Stimulated activated naive CD4-positive, alpha-beta T cell treated with Interleukin-2 at 50 U/mL for 16 hours (primary cell): ENCODE measurements around the gene SLC16A4.

Experiments used
- DNase-seq: peaks from one replicate; lab custom pipeline; 2025; lab: John Stamatoyannopoulos, UW

The SLC16A4 gene

DNA sequence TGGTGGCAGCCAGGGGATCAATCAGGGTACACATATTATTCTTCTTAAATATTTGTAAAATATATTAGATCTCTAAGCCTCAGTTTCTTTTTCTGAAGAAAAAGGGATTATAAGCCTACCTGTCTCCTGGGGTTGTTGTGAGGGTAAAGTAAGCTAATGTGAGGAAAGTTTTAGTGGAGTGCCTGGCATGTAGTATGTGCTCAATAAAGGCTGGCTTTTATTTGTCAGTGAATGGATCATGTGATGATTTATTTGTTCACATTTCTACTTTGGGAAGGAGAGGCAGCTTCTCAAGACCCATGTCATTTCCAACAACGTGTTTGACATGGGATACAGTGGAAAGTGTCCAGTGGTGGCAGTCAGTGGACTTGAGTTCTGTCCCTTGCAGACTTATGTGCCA lies 64.0 kb downstream of the SLC16A4 start:
- no peak for DNase-seq

DNA sequence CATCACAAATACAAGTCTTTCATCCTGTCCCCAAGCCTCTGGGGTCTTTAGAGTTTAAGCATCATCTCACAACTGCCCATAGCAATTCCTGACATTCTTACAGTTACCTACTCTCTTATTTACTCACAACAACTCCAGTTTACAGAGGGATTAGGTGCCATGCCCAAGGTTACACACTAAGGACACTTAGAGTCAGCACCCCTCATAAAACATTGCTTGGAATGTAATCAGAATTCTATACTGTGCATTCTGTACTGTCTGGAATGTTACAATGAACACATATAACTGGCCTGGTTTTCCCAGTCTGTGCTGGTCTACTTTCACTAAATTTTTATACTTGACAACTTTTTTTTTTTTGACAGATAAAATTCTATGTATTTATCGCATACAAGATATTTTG lies 66.2 kb downstream of the SLC16A4 start:
- no peak for DNase-seq

DNA sequence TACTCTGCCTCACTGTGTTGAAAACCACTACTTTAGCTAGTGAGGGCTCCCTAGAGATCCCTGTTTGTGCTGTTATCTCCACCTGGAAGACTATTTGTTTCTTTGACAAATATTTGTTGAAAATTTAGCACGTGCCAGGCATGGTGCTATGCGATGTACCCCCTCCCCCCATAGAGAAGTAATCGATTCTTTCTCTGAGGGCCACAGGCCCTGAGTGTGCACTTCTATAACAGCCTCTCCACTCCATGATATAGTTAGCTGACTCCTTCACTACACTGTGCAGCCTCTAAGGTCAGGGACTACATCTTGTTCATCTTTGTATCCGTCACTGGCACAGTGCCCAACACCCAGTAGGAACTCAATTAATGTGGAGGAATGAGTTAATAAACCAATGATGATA lies 69.0 kb downstream of the SLC16A4 start:
- no peak for DNase-seq

DNA sequence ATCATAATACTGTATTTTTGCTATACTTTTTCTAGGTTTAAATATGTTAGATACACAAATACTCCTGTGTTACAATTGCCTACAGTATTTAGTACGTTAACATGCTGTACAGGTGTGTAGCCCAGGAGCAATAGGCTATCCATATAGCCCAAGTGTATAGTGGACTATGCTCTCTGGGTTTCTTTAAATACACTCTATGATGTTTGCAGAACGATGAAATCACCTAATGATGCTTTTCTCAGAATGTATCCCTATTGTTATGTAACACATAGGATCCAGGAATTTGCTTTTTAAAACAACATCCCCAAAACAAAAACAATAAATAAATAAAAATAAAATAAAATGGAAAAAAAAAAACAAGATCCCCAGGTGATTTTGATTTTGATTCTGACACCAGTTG lies 69.8 kb downstream of the SLC16A4 start:
- no peak for DNase-seq

DNA sequence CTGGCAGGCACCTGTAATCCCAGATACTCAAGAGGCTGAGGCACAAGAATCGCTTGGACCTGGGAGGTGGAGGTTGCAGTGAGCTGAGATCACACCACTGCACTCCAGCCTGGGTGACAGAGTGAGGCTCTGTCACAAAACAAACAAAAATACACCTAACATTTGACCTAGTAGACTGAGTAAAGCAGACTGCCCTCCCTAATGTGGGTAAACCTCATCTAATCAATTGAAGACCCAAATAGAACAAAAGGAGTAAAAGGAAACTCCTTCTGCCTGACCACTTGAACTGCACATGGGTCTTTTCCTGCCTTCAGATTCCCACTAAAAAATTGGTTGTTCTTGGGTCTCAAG lies 70.7 kb downstream of the SLC16A4 start:
- DNase-seq: no peak

DNA sequence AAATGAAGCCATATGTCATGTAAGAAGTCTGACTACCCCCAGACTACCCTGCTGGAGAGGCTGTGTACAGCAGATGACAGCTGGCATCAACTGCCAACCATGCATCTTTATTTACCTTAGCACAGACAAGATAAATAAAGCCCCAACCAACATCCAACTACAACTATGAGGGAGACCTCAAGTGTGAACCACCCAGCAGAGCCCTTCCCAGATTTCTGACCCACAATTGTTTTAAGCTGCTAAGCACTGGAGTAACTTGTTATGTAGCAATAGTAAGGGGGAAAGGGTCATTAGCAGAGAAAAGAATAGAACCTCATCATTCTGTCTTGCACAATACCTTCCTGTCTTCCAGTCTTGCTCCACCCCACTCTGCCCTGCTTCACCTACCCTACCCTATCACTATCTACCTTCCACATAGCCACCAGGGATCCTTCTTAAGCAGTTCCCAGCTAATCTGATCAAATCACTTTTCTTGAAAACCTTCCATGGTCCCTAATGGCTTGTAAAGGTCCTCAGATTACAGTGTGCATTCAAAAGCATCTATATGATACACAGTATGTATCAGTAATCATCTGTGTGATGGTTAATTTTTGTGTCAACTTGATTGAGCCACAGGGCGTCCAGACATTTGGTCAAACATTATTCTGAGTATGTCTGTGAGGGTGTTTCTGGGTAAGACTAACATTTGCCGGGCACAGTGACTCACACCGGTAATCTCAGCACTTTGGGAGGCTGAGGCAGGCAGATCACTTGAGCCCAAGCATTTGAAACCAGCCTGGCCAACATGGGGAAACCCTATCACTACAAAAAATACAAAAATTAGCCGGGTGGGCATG lies 71.3 kb downstream of the SLC16A4 start:
- DNase-seq: no peak

DNA sequence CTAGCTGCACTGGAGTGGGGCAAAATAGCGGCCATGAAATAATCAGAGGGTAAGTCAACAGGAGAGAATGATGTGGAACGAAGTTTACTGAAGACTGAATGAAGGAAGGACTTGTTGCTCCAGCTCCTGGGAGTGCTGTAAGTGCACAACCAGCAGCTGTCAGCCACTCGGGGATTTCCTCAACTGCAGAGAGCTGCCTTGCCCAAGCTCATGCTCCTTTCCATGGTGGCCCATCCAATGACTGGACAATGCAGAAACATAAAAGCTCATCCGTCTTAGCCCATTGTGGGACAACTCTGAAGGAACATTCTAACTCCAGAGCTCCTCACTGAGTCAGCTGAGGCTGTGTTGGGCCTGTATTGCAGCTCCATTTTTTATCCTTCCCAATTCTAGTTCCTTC lies 72.8 kb downstream of the SLC16A4 start:
- DNase-seq: no peak

DNA sequence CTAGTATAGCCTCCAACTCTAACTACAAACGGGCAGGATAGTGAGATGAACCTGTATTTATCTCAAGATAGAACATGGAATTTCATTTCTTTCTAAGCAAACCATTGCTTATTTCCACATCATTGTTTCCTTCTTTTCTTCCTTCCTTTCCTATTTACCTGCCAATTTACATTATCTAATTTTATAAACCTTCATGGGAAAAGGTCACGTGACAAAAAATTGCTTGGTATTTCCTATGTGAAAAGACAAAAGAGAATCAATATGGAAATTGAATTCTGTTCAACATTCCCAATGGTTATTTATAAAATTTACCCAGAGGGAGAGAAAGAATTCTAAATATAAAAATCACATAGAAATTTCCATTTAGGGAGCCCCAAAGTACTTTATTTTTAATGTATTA lies 74.1 kb downstream of the SLC16A4 start:
- no peak for DNase-seq
